SW 1271 (cell line): Measurements from ENCODE around the gene ONECUT1.
A peak's percentile ranks its signal among the peaks of the same experiment; 100 is the strongest.
"Not testable (repeated sequence)": the region's sequence is repeated elsewhere in the genome, so short reads cannot be mapped to it uniquely, and the experiment has no call there.

Experiments
- DNase-seq, 2 experiments: peaks; one replicate each; lab custom pipeline; 2025; lab: John Stamatoyannopoulos, UW

Gene ONECUT1

GRCh38 chr15:52790169-52790708 is at the start of gene ONECUT1:
TSS of gene ONECUT1 (minus strand) at chr15:52790336. CDS start at chr15:52789884, 452 bp downstream.
- DNase-seq = peak in 1 of 2 experiments; percentile 24

GRCh38 chr15:52834379-52834778 is 44.2 kb upstream of the ONECUT1 start:
- no peak for DNase-seq

DNA sequence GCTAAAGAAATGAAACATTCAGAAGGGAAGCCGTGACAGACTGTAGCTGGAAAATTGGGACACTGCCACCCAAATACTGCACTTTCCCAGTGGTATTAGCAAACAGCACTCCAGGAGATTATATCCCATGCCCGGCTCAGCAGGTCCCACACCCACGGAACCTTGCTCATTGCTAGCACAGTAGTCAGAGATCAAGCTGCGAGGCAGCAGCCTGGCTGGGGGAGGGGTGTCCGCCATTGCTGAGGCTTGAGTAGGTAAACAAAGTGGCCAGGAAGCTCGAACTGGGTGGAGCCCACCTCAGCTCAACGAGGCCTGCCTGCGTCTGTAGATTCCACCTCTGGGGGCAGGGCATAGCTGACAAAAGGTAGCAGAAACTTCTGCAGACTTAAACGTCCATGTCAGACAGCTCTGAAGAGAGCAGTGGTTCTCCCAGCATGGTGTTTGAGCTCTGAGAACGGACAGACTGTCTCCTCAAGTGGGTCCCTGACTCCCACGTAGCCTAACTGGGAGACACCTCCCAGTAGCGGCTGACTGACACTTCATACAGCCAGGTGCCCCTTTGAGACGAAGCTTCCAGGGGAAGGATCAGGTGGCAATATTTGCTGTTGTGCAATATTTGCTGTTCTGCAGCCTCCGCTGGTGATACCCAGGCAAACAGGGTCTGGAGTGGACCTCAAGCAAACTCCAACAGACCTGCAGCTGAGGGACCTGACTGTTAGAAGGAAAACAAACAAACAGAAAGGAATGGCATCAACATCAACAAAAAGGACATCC is 34.2 kb upstream of the ONECUT1 start:
- DNase-seq = not testable (repeated sequence)

DNA sequence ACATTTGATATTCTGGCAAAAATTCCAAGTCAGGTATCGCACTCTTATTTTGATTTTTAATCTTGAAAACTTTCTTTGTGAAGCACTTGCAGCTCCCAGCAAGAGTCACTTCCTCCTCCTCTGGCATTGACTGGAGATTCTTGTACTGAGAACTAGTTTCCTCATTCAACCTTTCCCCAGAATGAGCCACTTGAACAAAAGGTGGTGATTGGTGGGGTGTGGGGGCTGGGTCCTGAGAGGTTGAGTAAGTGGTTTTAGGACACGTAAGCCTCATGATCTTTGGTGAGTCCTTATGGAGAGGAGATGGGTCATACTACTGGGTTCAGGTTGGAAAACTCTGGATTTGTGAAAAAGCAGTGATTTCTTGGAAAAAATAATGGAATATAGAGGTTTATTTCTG is 32.3 kb upstream of the ONECUT1 start:
- DNase-seq = no peak

DNA sequence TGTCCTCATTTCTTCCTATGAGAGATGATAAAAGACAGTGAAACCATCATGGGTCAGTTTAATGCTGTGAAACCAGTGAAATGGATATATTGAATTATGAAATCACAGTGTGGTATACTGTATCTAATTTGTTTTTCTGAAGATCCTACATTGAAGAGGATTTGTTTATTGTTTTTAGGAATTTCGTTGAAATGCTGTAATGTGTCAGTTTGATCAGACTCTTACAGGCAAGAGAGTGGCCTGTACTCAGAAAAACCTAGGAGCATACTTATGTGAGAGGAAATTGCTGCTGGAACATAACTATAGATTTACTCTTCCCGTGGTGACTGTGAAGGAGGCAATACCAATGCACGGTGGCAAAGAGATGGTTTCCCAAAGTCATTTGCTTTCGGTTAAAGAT is 29.1 kb upstream of the ONECUT1 start:
- no peak for DNase-seq

DNA sequence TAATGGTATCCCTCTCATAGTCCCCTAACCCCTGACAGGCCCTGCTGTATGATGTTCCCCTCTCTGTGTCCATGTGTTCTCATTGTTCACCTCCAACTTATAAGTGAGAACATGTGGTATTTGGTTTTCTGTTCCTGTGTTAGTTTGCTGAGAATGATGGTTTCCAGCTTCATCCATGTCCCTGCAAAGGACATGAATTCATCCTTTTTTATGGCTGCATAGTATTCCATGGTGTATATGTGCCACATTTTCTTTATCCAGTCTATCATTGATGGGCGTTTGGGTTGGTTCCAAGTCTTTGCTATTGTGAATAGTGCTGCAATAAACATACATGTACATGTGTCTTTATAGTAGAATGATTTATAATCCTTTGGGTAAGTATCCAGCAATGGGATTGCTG is 25.8 kb upstream of the ONECUT1 start:
- DNase-seq = not testable (repeated sequence)

- DNase-seq = no peak
Measured at GRCh38 chr15:52808996-52809395, 18.9 kb upstream of the ONECUT1 start.

GRCh38 chr15:52808441-52808840 is 18.3 kb upstream of the ONECUT1 start:
- DNase-seq = no peak

GRCh38 chr15:52806284-52806655 is 16.1 kb upstream of the ONECUT1 start:
- DNase-seq = no peak

DNA sequence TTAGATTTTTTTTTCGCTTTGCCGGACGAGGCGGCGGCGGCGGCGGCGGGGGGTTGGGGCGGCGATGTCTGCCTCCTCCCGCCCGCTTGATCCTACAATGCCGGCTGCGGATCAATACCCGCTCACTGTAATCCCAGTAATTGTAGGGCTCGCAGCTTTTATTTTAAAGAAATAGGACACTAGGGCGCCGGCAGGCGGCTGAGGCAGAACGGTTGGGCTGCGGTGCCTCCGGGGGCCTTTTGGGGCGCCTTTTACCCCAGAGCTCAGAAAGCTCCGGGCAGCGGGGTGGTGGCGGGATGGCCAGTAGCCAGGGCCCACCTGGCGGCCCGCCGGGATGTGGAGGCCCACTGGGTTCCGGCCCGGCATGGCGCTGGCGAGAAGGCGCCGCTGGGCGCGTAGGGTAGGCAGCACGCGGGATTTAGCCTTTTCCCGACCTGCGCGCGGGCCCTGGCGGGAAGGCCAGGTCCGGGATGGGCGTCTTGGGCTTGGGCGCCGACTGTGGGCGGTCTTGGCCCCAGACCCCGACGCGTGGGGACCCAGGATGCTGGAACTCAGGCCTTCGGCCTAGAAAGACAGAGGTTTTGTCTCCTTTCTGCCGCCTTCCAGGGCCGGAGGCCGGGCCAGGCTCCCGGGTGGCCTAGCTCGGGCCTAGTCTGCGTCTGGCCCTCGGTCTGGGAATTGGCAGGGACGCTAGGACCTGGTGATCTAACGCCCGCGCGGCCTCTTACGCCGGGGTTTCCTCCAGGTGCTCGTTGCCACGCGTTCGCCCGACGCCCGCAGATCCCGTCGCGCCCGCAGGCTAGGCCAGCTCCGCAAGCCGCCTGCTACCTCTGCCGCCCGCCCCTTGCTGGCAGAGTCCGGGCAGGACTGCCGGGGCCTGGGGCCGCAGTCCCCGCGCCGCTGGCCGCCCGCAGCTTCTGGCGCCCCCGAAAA is 15.5 kb upstream of the ONECUT1 start:
- no peak for DNase-seq

DNA sequence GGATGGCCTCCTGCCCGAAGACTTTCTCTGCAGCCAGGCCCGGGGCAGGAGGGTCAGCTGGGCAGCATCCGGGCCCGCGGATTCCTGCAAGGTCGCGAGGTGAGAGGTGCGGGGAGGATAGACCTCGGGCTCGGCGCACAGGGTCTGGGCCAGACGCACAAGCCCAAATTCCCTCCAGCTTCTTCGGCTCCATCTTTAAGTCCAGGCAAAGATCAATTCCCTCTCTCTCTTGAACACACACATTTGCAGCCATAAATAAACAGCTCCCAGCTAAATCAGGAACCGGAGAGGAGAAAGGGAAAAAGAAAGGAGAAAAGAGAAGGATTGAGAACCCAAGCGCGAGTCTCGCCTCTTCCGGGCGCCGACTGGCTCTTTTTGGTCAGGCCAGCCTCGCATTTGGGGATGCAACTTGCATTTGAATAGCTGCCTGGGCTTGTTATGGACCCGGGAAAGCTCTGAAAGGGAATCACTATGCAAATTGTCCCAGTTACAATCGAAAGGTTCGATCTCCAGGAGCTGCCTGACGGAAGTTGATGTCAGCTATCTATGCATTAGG is 14.5 kb upstream of the ONECUT1 start:
- no peak for DNase-seq

- DNase-seq = no peak
Measured at GRCh38 chr15:52803467-52804306, 13.6 kb upstream of the ONECUT1 start.

DNA sequence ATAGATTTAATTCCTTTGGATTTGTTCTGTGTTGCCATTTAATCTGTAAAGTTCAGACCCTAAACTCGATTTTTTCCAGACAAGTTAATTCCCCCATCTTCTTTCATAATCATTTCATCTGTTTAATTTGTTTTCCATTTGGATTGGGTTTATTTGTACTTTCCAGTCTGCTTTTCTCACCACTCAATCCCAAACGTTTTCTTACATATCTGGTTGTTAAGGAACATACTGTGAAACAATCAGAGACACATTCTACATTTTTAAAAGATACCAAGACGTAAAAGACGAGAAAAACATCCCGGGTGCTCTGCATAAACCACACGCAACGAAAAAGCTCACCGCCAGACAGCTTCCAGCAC is 13.0 kb upstream of the ONECUT1 start:
- no peak for DNase-seq

- DNase-seq = no peak
Measured at GRCh38 chr15:52802110-52802509, 12.0 kb upstream of the ONECUT1 start.

DNA sequence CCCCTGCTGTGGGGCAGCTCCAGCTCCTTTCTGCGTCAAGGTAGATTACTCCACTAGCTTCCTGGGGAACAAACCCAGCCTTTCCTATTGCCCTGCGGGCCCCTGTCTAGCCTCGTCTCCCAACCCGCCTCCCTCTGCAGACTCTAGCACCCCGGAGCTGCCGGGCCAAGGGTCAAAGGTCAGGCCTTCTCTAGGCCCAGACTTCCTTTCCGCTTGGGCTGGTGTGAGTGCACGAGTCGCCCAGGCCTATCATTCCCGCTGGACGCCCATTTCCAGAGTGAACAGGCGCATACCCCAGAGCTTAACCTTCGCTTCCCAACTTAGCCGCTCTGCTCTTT is 11.6 kb upstream of the ONECUT1 start:
- DNase-seq = no peak

- no peak for DNase-seq
Measured at GRCh38 chr15:52800828-52801747, 11.0 kb upstream of the ONECUT1 start.

DNA sequence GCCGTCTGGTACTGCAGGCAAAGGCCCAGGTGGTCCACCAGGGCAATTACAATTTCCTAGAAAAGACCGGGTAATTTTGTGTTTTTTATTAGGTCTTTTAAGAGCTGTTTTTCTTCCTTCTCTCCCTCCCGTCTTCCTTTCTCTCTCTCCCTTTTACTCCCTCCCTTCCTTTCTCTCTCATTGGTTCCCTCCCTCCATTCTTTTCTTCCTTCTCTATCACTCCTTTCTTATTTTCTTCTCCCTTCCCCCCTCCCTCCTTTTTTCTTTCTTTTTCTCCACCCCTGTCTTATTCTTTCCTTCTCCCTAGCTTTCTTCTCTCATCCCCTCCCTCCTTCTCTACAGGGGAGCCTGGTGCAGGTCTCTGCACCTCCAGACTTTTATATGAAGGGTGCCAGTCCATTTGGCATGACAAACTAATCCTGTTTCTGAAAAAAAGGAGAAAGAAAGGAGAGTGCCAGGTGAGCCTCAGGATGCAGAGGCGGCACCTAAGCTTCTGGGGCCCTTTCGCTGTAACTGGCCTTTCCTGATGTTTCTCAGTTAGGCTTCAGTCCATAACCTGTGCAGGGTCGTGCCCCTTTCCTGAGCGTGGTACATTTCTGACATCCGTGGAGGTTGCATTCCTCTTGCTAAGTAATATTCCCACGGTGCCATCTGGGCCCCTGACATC is 9.1 kb upstream of the ONECUT1 start:
- no peak for DNase-seq

DNA sequence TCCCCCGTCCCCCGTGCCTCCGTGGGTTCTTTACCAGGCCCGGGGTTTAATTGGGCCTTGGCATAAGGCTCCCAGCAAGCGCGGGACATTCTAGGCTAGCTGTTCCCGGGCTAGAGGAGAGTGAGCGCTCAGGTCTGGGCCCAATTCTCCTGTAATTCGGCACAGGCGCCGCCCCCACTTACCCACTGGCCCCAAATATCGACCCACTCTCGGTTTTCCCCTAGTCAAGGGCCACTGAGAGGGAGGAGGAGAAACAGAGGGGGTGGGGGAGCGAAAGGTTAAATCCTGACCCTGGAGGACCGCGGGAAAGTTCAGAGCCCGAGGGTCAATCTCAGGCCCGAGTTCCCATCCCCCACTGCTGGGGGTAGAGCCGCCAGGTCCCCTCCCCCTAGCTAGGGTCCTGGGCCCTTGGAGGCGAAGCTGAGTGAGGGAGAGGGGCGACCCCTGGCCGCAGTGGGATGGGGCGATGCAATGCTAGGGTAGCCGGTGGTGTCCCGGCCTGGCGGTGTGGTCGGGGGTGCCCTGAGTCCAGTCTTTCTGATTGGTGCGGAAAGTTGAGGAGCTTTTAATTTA is 8.5 kb upstream of the ONECUT1 start:
- no peak for DNase-seq

DNA sequence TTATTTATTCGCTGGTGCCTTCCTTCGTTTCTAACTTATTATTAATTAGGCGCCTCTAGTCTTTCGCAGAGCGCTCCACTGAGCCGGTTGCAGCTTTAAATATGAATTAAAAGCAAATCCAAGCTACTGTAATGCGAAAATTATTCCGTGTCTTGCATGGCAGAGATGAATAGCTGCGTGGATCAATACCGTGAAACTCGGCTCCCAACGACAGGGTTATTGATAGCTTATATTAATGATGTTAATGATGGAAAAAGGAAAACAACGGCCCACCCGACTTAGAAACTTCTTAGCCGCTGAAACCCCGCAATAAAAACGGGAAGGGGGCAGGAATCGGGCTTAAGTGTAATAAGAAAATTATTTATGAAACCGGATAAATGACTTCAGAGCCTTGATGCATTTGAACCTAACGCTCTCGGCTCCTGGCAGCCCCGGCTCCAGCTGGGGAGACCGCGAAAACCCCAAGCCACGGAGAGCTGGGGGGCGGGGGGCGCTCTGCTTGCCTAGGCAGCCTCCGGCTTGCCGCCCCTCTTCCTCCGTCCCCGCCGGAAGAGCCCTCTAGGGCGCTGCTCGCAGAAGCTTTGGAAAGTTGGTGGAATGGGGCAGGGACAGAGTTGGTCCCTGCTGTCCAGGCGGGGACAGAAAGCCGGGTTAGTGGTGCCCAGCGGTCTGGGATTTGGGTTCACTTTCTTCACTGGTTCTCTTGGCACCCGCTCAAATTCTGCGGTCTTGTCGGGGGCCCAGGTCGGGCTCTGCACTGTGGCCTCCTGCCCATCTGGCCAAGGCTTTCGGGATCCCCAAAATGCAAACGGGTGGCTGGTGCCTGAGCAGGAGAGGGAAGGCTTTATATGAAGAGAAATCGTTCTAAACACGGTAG is 7.7 kb upstream of the ONECUT1 start:
- DNase-seq = no peak
